ENCODE measurements around the gene LRIT3.
"Not testable (repeated sequence)": the region's sequence is repeated elsewhere in the genome, so short reads cannot be mapped to it uniquely, and the experiment has no call there.

The LRIT3 gene

GRCh38 chr4:109850601-109851000 is 2.7 kb downstream of the LRIT3 start:
- DNase-seq, result no peak

GRCh38 chr4:109859426-109860300 is 11.8 kb downstream of the LRIT3 start:
- DNase-seq, result not testable (repeated sequence)

- DNase-seq, result no peak
Observed at GRCh38 chr4:109861271-109861670, 13.4 kb downstream of the LRIT3 start.

- DNase-seq, result no peak
Observed at GRCh38 chr4:109861916-109862511, 14.1 kb downstream of the LRIT3 start.

GRCh38 chr4:109864134-109864533 is 16.2 kb downstream of the LRIT3 start:
- no peak for DNase-seq

- no peak for DNase-seq
Observed at GRCh38 chr4:109870061-109870460, 22.2 kb downstream of the LRIT3 start.

GRCh38 chr4:109872065-109872464 is 24.2 kb downstream of the LRIT3 start:
- DNase-seq, result no peak

- no peak for DNase-seq
Observed at GRCh38 chr4:109872950-109873656, 25.2 kb downstream of the LRIT3 start.

- DNase-seq, result no peak
Observed at GRCh38 chr4:109873791-109874514, 26.0 kb downstream of the LRIT3 start.

GRCh38 chr4:109875106-109875505 is 27.2 kb downstream of the LRIT3 start:
- DNase-seq, result no peak

- not testable (repeated sequence) for DNase-seq
Observed at GRCh38 chr4:109875553-109875952, 27.6 kb downstream of the LRIT3 start.

- no peak for DNase-seq
Observed at GRCh38 chr4:109876634-109877265, 28.8 kb downstream of the LRIT3 start.

- no peak for DNase-seq
Observed at GRCh38 chr4:109877400-109877799, 29.5 kb downstream of the LRIT3 start.

- no peak for DNase-seq
Observed at GRCh38 chr4:109878355-109878754, 30.4 kb downstream of the LRIT3 start.

- DNase-seq, result no peak
Observed at GRCh38 chr4:109879081-109879480, 31.2 kb downstream of the LRIT3 start.

GRCh38 chr4:109879636-109880314 is 31.9 kb downstream of the LRIT3 start:
- DNase-seq, result no peak

- DNase-seq, result no peak
Observed at GRCh38 chr4:109886303-109886702, 38.4 kb downstream of the LRIT3 start.

- no peak for DNase-seq
Observed at GRCh38 chr4:109887071-109887470, 39.2 kb downstream of the LRIT3 start.

GRCh38 chr4:109890076-109890475 is 42.2 kb downstream of the LRIT3 start:
- no peak for DNase-seq

- DNase-seq, result no peak
Observed at GRCh38 chr4:109902559-109903251, 54.8 kb downstream of the LRIT3 start.

GRCh38 chr4:109908731-109909130 is 60.8 kb downstream of the LRIT3 start:
- DNase-seq, result no peak

All from activated naive CD4-positive, alpha-beta T cell treated with anti-CD3 and anti-CD28 coated beads, Interleukin-2, amount 50 U/mL, for 16 hours (primary cell).